ENCODE results near the gene KIAA0513.
"Not testable (repeated sequence)": the region's sequence is repeated elsewhere in the genome, so short reads cannot be mapped to it uniquely, and the experiment has no call there.

KIAA0513 gene

DNA sequence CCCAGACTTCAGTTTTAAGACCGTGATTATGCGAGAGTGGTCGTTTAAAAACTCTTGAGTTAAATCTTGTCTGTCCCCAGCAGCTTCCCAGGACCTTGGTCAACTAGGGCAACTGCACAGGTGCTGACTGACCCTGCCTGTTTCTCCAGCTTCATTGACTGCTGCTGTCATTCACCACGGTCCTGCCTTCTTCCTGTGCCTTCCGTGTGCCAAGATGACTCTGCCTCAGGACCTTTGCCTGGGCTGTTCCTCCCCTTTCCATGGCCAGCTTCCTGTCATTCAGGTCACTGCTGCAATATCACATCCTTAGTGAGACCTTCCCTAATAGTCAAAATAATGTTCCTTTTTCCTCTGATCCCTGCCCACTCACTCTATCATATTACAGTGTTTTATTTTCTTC is 3.9 kb downstream of the KIAA0513 start:
- no peak for DNase-seq

DNA sequence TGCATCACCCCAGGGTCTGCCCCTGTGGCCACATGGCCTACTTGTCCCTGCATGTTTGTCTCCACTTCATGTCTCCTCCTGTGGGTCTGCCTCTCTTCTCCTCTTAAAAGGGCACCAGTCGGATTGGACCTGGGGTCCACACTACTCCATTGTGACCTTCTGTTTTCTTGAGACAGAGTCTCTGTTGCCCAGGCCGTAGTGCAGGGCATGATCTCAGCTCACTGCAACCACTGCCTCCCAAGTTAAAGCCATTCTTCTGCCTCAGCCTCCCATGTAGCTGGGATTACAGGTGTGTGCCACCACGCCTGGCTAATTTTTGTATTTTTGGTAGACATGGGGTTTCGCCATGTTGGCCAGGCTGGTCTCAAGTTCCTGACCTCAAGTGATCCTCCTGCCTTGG is 4.6 kb downstream of the KIAA0513 start:
- not testable (repeated sequence) for DNase-seq

DNA sequence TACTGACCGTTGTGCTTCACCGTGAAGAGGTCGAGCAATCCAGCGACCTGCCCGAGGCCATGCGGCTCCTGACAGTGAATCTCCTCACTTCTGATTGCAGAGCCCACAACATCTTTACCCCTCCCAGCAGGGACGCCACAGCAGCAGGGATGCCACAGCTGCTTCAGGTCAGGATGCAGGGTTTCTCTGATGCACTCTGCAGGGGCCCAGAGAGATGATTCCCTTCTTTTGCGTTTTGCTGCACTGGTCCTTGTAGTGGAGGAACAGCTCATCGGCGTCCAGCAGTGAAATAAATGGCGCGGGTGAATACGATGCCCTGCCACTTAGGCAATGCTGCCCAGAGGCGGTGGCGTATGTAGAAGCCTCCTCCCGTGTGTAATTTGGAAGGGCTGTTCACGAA is 5.6 kb downstream of the KIAA0513 start:
- DNase-seq = no peak

DNA sequence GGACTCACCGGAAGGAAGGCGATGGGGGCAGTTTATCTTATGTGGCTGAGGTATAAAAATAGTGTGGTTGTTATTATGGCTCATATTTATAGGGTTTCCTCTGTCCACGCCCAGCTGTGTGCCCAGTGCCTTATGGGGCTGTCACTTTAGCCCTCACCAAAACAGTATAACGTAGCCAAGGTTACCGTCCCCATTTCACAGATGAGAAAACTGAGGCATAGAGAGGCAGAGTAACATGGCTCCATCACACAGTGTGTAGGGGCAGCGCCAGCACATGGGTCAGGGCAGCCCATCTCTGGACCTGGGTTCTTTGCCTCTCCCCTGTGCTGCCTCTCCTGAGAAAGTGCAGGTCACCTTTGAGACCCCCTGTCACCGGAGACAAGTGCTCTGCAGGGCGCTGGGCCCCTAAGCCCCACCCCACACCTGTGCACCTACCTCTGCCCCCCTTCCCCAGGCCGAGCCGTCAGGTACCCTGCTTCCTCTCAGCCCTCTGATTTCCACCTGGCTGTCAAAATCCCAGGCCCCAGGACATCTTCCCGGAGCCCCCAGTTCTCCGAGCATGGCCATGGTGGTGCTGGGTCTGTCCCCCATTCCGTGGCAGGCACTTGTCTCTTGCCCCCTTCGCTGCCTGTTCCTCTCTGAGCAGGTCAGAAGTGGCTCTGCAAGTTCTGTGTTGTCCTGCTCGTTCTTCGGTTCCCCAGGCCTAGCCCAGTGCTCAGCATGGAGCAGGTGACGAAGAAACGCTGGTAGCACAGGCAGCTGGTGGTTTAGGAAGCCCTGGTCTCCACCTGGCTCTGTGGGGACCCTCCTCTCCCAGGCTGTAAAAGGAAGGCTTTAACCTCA is 7.2 kb downstream of the KIAA0513 start:
- no peak for DNase-seq

DNA sequence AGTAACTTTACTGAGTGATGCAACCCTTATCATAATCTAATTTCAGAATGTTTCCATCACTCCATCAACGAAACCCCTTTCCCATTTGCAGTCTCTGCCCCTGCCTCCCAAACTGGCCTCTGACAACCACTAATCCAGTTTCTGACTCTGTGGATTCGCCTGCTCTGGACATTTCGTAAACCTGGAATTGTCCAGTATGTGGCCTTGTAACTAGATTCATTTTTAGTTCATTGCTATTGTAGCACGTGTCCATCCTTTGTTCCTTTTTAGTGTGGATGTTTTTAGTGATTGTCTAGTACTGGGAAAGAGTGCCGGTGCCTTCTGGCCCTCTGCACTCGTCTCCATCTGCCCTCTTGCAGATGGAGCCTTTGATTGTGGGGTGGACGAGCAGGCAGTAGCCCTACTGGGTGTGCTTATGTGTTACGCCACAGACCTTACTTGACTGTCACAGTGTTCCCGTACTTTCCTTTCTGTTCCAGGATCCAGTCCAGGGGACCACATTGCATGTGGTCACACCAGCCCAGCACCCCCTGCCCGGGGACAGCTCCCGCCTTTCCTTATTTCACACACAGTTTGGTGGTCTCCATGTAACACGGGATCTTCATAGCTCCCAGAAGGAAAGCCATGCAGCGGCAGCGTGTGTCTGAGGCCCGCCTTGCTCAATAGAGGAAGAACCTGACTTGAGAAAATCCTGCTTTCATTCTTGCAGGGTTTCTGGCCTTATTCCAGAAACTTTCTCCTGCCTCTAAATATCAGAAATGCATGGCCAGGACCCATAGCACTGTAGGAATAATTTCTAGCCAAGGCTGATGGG is 8.8 kb downstream of the KIAA0513 start:
- no peak for DNase-seq

DNA sequence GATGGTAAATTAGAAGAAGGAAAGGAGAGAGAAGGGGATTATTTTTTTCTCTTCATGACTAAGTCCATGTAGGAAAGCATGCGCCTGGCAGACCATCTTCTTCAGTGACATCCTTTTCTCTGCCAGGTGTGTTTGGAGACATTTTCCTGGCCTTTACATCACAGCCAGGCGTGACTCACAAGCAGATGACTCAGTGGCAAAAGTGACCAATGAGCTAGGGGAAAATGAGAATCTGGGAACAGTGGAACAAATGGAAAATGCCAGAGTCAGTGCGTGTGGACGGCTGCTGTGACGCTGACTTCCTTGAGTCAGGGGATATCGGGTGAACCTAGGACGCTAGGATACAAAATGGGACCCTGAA is 9.4 kb downstream of the KIAA0513 start:
- DNase-seq = no peak

DNA sequence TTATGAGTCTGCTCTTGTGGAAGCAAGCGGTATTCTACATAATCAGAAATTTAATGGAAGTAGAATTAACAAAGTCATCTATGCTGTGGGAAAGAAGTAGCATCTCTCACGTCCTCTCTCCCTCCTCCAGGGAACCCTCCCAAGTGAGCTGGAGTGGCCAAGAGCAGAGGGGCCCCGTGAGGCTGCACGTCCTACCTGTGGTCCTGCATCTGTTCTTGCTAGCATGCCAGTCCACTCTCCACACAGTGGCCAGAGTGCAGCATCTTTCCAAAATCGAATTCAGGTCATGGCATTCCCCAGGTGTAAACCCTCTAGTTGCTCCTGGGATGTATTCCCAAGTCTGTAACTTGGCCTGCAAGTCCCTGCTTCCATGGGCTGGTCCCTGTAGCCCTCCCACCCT is 10.1 kb downstream of the KIAA0513 start:
- DNase-seq = no peak

DNA sequence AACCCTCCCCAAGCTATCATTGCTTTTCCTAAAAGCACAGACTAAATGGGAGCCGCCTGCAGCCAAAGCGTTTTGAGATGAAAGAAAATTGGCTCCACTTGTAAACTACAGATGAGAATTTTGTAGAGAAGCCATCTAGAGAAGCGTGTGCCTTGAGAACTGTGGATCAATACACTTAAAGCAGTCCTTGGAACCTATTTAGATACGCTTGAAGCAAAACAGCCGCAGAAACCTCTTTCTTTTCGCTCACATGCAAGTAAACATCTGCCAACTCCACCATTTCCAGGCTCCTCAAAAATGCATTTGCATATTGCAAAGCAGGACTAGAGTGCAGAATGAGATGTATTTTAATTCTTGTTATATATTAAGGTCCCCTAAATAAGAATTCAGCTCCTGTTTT is 13.1 kb downstream of the KIAA0513 start:
- no peak for DNase-seq

DNA sequence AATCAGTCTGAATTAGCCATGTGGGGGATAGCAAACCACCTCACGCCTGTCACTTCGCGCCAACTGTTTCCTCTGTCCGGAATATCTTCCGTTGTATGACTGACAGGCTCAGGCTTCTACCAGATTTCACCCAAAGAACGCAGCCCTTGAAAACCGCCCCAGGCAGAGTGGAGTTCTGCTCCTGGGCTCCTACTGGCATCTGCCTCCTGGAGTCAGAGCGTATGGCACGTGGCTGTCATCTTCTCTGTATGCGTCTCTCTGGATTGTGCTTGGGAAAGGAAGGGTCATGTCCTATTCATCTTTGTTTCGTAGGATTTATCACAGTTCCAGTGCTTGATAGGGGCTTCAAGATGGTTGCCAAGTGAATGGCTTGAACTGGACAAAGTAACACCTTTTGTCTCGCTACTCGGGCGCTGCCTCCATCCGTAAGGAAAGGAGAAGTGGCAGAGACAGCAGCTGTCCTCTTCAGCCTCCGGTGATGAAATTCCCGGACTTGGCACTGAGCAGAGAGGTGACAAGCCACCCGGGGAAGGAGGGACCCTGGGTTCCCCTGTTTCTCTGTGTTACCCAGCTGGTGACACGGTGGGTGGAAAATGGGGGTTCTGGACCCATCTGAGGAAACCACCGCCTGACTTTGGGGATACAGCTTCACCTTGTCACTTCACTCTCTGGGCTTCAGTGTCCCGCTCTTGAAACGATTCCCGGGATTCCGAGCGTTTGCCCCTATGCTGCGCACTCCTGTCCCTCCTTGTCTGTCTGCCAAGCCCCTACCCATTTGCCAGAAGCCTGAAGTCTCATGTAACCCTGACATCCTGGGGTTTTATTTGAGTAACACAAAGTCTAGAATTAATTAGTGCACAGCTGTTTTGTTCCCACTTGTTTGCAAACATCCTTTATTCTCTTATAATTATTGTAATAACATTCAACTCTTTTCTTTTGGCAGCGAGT is 13.9 kb downstream of the KIAA0513 start:
- no peak for DNase-seq

DNA sequence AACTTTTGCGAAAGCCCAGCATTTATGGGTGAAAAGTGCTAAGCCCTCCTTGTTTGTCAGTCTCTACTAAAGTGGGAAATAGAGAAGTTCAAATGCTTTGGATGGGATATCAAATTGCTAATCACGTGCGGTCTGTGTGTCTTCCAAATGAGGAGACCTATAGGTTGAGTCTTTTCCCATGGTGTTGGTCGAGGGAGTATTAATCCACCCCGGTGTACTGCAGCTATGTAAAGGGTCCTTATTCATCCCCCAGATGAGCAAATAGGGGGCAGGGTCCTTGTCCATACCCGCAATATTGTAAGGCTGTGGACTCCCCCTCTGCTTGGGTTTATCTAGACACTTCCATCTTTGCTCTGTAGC is 14.6 kb downstream of the KIAA0513 start:
- DNase-seq = no peak

DNA sequence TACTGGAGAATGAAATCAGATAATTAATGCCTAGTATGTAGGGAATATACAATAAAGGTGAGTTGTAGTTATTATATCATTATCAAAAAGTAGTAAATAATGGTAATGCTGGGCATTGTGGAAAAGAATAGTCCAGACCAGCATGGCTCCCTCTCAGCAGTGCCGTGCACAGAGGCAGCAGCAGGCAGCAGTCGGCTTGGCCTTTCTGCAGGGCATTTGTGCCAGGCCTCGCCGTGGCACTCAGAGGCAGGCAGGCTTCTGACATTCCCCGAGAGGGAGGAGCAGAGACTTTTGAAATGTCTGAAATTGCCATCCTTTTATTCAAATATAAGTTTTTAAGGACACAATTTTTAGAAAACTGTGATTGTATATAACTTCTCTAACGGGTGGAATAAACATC is 15.0 kb downstream of the KIAA0513 start:
- no peak for DNase-seq

DNA sequence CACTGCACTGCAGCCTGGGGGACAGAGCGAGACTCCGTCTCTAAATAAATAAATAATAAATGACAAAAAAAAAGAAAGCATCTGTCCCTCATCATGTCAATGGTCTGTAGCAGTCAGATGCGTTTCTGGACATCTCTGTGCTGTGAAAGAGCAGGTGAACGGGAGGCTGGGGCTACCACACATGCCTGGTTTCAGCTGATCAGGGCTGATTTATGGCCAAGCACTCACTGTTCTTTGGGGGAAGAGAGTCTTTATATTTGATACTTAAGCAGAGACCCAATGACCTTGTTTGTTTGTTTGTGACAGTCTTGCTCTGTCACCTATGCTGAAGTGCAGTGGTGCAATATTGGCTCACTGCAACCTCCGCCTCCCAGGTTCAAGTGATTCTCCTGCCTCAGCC is 17.5 kb downstream of the KIAA0513 start:
- no peak for DNase-seq

DNA sequence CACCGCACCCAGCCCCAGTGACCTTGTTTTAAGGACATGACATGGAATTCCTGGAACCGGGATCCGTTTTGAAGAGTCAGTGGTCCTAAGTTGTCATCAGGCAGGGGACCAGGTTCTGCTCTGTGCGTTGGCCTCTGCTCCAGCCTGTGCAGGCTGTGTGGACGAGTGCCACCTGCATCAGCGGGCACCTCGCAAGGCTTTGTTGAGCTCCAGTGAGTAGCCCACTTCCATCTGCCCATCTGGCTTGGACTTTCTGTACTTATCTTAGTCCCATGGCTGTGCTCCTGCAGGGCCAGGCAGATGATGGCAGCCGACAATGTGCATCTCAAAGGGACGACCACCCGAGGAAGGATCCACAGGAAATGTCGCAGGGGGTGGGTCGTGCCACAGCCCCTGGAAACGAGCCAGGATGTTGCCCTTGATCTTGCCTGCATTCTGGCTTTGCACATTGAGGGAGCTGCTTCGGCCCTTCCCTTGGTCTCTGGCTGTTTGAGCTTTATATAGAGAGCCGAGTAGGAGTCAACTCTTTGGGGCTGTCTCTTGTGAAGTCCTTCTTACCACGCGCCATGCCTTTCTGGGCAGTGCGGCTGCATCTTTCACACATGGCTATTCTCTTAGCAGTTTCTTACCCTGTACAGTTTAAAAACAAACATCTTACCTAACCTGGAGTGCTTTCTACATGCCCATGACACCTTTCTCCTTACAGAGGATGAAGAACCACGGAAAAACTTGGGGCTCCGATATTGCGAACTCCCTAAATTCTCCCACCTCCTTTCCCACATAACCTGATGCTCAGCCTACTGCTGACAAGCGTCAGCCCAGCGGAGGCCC is 18.3 kb downstream of the KIAA0513 start:
- no peak for DNase-seq

DNA sequence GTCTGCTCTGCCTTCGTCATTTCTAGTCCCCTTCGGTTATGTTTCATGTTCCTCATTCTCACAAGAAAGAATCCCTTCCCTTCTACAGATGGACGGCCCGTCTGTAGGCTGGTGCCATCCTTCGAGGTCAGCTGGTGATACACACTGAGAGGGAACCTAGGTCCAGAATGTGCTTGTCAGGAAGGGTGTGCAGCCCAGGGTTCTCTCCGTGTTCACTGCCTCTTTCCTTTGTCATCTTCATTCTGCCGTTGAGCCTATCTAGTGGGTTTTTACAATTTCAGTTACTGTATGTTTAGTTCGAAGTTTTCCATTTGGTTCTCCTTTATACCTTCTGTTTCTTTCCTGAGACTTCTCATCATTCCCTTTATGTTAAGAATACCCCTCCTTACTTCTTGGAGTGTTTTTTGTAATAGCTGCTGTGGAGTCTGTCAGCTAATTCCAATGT is 18.9 kb downstream of the KIAA0513 start:
- no peak for DNase-seq

DNA sequence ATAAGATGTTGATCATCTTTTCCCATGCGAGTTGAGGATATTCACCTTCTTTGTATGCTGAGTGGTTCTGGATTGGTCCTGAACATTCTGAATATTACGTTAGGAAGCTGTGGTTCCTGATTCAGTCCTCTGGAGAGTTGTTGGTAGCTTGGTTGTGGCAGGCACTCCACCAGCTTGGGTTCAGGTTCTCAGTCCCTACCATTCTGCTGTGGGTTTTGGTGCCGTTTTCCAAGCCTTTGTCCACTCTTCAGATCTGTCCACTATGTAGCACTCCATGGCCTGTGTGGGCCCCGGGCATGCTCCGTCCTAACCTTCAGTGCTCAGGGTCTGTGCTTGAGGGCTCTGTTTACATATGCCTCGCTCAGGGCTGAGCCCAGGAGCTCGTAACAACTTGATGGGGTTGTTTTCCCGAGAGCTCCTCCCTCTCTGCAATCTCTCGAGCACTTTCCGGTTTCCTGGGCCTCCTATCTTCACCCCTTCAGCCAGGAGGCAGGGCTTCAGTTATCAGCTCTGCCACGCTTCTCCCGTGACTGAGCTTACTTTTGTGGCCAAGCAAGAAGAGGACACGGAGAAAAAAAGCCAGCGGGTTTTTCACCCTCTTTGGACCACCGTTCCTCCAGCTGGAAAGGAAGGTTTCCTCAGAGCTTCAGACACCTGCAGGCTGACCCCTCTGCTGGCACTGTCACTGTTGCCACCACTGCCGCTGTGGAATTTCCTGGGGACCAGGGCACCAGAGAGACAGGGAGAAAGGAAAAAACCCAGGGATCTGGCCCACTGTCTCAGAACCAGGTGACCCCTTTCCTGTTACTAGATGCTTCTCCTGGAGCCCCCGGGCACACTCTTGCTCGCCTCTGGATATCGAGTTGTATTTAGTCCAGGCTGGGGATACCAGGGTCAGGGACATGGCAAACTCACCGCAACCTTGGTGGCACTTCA is 19.6 kb downstream of the KIAA0513 start:
- DNase-seq = no peak

DNA sequence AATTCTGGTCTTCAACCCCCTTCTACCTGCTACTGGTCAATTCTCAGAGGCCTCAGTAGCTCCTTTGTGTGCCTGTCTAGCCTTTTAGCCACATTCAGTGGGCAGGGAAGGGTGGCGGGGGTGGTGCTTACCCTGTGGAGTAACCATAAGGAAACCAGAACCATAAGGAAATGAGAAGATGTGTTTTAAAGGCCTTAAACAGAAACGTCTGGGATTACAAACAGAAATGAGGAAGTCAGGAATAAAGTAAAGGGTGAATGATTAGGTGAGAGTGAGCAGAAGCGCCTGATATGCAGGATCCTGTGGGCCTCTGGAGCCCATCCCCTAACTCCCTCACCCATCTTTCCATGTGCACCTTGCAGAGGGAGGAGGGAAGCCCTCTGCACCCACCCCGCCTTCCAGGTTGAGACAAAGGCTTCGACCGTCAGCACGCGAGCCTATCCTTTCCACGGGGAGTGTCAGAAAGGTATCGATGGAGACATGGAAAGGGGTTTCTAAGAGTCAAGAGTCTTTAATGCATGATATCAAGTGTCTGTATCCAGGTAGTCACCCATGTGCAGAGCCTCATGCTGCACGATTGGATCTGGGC is 20.4 kb downstream of the KIAA0513 start:
- no peak for DNase-seq

DNA sequence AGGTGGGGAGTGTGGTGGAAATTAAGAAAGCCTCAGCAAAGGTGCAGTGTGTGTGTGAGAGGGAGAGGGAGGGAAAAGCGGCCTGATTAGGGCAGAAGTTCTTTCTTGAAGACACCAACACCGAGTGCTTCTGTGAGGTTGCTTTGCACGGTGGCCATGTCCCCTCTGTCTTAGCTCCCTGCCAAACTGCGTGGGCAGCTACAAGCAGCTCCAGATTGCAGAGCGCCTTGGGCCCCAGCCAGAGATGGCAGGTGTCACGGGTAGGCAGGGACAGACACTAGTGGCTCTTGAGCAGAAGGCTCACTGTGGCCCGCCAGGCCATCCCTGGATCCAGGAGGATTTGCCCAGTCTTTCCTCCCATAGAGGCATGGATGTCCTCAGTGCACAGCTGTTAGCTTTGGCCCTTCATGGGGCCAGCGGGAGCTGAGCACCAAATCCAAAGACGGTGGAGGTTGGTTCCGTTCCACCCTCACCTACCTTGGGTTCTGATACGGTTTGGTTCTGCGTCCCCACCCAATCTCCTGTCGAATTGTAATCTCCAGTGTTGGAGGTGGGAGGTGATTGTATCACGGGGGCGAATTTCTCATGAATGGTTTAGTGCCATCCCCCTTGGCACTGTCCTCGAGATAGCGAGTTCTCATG is 21.4 kb downstream of the KIAA0513 start:
- no peak for DNase-seq

DNA sequence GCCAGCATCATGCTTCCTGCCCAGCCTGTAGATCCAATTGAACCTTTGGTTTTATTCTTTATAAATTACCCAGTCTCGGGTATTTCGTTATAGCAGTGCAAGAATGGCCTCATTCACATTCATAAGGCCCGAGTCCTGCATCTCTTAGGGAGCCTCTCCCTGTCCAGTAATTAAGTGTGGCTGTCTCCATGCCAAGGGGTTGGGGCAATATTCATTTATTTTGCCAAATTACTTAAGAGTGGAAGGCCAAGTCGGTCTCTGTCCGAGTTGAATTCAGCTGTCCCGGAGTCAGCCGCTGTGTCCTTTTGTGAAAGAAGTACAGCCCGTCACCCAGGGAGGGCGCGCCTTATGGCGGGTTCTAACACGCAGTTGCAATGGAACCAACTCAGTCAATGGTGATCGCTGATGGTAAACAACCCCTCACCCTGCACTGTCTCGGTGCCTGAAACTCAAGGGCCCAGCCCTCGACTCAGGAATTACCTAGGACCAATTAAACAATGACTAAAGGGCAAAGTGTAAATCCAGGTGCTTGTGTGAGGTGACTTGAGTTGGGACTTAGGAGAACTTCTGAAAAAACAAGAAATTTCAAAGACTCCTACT is 22.2 kb downstream of the KIAA0513 start:
- no peak for DNase-seq

DNA sequence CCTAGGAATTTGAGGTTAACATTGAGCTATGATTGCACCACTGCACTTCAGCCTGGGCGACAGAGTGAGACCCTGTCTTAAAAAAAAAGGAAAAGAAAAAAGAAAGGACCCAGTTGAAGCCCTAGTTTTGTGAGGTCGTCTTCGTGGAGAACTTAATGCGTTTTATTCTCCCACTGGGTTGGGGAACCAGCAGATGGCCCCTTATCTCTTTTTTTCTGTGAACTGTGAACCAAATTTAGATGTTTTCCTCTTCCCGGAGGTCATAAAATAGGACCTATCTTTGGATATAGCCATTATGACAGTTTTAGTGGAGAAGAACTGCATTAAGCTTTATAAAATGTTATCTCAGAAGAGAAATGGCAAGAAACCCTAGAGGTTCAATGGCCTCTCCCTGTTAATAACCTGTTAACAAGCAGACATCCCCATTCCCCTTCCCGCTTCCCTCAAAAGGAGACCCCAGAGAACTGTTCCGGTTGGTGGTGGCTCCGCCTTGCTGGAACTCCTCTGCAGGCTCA is 23.5 kb downstream of the KIAA0513 start:
- DNase-seq = no peak

DNA sequence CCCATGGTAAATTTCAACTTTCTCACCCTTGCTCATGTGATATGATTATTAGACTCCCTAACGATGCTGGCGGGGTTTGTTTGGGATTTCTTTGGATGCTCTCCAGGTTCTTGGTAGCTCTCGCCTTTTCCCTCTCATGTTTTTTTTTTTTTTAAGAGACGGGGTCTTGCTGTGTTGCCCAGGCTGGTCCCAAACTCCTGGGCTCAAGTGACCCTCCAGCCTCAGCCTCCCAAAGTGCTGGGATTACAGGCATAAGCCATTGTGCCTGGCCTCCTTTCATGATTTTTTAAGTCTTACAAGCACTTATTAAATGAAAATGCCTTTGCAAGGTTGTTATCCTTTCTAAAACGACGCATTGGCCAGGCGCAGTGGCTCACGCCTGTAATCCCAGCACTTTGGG is 24.1 kb downstream of the KIAA0513 start:
- DNase-seq = no peak

All from NCI-H446 (cell line).